RPMI7951 (cell line): ENCODE measurements around the gene PWP2. TPM values are rescaled to one million over a fixed set of nuclear protein-coding genes. Genes with fewer than 3 reads are reported as not detected.
"Not testable (repeated sequence)": the region's sequence is repeated elsewhere in the genome, so short reads cannot be mapped to it uniquely, and the experiment has no call there.

Experiments used
- DNase-seq: peaks from one replicate; pipeline ENCODE4 v3.0.0-alpha.2; 2012; ENCODE audit warnings: low read depth
- total RNA-seq: library from RNA; depleted of rRNA; stranded (reverse); fragments of >200 nt; shearing (Covaris generic); gene quantifications from 2 replicates; pipeline ENCODE4 v1.2.3, GENCODE V29; 2014; rRNA removed

Gene PWP2
- total RNA-seq, 1 experiment from 2014 or later: 2.2 TPM

- not testable (repeated sequence) for DNase-seq
Measured at GRCh38 chr21:44163167-44163653, 56.0 kb downstream of the PWP2 start.

- DNase-seq: not testable (repeated sequence)
Measured at GRCh38 chr21:44165933-44166332, 58.7 kb downstream of the PWP2 start.

DNA sequence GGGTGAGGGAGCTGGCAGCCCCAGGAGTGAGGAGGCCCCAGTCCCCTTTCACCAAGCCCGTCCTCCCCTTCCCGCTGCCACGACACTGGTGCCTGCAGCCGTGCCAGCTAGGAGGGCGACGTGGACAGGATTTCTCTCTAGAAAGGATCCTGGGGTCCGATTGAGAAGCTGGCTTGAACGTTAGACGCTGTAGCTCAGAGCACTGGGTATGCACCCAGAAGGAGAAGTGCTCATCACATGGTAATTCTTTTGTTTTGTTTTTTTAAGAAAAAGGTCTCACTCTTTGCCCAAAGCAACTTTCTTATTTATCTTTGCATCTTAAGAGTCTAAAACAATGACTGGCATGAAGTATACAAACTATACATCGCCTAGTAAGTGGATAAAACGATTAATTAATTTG is 60.3 kb downstream of the PWP2 start:
- DNase-seq: not testable (repeated sequence)

- DNase-seq: not testable (repeated sequence)
Measured at GRCh38 chr21:44170326-44170725, 63.1 kb downstream of the PWP2 start.

GRCh38 chr21:44170863-44171262 is 63.7 kb downstream of the PWP2 start:
- not testable (repeated sequence) for DNase-seq

GRCh38 chr21:44171962-44172572 is 64.9 kb downstream of the PWP2 start:
- DNase-seq: not testable (repeated sequence)

DNA sequence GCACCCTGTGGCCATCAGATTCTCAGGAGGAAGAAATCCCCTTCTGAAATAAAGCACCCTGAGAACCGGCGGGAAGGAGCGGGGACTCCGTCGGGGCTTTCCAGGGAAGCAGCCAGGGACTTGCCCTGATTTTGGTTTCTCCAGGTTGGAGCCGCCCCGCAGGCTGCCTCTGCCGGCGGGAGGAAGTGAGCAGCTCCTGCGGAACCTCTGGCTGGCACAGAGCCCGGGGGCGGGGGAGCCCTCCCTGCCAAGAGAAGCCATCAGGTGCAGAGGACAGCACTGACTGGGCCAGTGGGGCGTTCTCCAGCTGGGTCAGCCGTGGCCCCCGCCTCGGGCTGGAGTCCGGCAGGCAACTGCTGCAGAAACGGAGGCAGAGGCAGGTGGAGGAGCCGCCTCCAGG is 65.5 kb downstream of the PWP2 start:
- DNase-seq: not testable (repeated sequence)

DNA sequence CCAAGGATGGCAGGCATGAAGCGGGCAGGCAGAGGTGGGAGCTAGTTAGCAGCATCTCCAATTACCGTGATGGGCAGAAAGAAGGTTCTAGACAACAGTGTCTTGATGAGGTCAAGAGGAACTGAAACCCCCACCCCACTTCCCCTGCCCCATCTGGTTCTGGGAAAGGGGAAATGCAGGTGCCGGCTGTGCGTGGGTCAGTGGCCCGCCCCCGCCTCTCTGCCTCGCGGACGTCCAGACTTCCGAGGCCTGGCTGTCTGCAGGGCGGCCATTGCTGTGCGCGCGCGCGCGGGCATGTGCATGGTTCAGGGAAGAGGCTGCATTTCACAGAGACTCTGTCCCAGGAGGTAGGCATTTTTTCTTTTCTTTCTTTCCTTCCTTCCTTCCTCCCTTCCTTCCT is 68.0 kb downstream of the PWP2 start:
- DNase-seq: not testable (repeated sequence)

DNA sequence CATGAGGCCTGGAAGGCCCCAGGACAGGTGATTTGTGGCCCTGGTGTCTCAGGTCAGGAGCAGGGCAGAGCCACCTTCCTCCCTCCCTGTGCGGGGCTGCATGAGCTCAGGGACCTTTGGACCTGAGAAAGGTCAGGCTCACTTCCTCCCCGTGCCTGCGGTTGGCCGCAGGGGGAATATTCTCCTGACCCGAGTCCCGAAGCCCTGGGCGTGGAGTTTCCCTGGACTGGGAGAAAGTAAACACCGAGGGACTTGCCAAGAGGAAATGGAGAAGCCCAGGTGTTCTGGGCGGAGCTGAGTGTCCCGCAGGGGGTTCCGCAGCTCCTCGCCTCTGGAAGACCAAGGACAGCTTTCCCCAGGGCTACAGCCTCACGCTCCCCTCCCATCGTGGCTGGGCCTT is 68.9 kb downstream of the PWP2 start:
- DNase-seq: not testable (repeated sequence)

Other genes starting within 250 kb of the PWP2 start
- gene AGPAT3, start 242.2 kb upstream of the PWP2 start, total RNA-seq: 18.3 and 23.3 TPM in 2 replicates
- gene TRAPPC10, start 95.1 kb upstream of the PWP2 start, total RNA-seq: 11.8 and 24.5 TPM in 2 replicates
- 4.0 and 11.7 TPM in 2 replicates for gene GATD3, start 26.3 kb downstream of the PWP2 start, total RNA-seq
- gene ICOSLG, start 133.5 kb downstream of the PWP2 start, total RNA-seq: 2.1 and 4.6 TPM in 2 replicates
- 0.12 and 0.49 TPM in 2 replicates for gene DNMT3L, start 154.5 kb downstream of the PWP2 start, total RNA-seq
- 0.10 TPM in 1 of 2 replicates, not detected in the other for gene AIRE, start 178.5 kb downstream of the PWP2 start, total RNA-seq
- gene PFKL, start 192.7 kb downstream of the PWP2 start, total RNA-seq: 97.3 and 116 TPM in 2 replicates
- 5.9 and 9.8 TPM in 2 replicates for gene CFAP410, start 232.0 kb downstream of the PWP2 start, total RNA-seq
- 6.7 and 10.4 TPM in 2 replicates for gene TRPM2, start 246.2 kb downstream of the PWP2 start, total RNA-seq